Putamen (tissue), 1 donor: ENCODE measurements around the gene FAM78A.
"Not testable (repeated sequence)": the region's sequence is repeated elsewhere in the genome, so short reads cannot be mapped to it uniquely, and the experiment has no call there.

Experiments
- DNase-seq: peaks from one replicate; pipeline ENCODE4 v3.0.0-alpha.2; 2016; ENCODE audit warnings: low spot score

FAM78A gene

DNA sequence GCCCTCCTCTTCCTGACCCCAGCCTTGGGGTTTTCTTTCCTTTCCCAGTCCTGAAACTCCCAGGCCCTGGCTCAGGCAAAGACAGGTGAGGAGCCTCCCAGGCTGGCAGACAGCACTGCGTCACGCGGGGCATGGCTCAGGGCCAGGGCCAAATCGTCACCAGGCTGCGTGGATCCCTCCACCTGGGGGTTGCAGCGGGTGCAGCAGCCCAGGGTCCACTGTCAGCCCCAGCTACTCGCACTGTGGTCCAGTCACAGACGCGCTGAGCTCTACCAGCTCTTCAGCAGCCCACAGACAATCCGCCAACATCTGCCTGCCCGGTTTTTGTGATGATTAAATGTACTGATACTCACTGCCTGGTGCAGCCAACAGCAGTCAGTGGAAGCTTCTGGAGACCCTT, 12.1 kb downstream of the FAM78A start:
- DNase-seq = no peak

DNA sequence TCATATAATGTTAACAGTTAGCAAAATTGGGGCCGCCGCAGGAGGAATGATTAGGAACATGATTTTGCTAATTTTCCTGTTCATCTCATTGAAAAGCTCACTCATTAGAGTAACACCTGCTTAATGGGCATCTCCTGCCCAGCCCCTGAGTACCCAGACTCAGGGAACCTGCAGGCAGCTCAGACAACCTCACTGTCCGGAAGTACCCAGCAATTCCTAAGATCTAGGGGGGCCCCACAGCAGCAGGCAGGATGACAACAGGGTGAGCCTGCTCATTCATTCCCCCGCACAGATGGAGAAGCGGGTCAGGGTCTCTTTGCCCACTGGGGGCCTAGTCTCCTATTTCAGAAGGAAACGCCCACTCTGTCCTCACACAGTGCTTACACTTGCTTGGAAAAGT, 12.6 kb downstream of the FAM78A start:
- no peak for DNase-seq

DNA sequence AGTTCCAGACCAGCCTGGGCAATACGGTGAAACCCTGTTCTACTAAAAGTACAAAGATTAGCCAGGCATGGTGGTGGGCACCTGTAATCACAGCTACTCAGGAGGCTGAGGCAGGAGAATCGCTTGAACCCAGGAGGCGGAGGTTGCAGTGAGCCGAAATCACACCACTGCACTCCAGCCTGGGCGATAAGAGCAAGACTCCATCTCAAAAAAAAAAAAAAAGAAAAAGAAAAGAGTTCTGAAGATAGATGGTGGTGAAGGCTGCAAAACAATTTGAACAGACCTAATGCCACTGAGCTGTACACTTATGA, 13.3 kb downstream of the FAM78A start:
- DNase-seq = not testable (repeated sequence)

GRCh38 chr9:131262327-131263032, 13.8 kb downstream of the FAM78A start:
- no peak for DNase-seq

DNA sequence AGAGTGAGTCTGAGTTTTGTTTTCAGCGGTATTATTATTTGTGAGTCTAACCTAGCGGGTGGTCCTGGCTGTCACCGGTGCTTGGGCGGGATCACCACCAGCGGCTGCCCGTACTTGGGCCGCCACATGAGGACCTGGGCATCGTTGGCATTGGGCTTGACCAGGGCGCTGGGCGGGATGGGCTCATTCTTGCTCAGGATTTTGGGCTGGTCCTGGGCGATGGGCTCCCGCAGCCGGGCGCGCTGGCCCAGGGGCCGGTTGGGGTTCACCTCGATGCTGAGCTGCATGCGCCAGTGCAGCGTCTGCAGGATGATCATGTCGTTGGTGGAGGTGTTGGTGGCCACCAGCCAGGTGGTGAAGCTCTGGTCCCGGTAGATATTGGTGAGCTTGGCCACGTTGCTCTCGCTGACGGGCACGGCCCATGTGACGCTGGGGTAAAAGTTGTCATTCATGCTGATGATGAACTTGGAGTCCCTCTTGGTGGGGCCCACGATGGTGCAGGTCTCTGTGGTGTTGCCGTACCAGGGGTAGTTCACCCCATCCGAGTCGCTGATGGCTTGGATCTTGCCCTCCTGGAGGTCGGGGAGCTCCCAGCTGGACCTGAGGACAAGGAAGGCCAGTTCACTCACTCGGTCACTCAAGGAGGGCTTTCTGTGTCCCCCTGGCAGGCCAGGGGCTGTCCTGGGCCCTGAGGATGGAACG, 15.4 kb downstream of the FAM78A start:
- DNase-seq = no peak

GRCh38 chr9:131259916-131260597, 16.3 kb downstream of the FAM78A start:
- no peak for DNase-seq

GRCh38 chr9:131259432-131259898, 16.8 kb downstream of the FAM78A start:
- DNase-seq = no peak

DNA sequence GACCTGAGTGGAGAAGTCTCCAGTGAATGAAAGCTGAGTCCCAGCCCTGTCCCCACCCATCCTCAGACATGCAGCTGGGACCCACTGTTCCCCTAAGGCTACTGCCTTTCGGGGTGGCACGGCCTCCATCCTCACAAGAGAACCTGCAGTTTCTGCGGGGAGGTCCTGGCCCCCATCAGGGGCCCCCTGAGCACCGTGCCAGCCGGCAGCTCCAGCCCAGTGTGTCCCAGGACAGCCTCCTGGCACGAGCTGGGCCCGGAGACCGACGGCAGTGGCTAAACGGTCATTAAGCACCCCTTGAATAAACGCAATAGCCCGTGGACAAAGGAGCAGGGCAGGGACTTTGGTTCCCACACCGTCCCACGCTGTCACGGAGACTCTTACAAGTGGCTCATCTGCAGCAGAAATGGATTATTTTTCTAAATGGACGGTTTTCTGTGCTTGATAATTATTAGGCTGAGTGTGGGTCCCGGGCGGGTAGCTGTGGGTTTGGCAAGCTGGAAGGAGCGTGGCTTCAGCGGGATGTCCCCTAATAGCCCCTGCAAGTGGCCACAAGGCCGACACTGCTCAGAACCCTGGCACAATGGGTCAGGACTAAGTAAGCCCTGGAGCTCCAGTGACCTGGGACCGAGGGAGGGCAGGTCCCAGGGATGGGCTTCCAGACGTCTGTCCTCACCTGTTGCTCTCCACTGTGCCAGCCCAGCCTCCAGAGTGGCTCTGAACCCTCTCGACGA, 17.4 kb downstream of the FAM78A start:
- no peak for DNase-seq

DNA sequence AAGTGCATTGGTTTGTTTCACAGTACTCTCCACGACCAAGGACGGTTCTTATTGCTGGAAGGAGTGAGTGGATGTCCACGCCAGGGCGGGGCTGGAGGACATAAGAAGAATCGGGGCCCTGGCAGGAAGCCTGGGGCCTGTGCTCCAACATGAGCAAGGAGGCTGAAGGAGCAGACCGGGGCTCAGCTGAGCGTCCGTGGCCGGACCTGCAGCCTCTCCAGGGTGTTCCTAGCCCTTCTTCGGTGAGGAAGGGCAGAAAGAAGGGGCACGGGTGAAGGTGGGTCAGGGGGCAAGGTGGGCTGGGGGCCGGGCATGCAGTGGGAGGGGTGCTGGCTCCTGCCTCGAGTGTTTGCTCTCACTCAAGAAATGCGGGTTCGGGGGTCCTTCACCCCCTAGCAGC, 18.1 kb downstream of the FAM78A start:
- DNase-seq = no peak

- no peak for DNase-seq
Observed at GRCh38 chr9:131257266-131258025, 18.9 kb downstream of the FAM78A start.

GRCh38 chr9:131255676-131256197, 20.6 kb downstream of the FAM78A start:
- no peak for DNase-seq

- no peak for DNase-seq
Observed at GRCh38 chr9:131254626-131255025, 21.7 kb downstream of the FAM78A start.

GRCh38 chr9:131253891-131254491, 22.3 kb downstream of the FAM78A start:
- DNase-seq = no peak

- no peak for DNase-seq
Observed at GRCh38 chr9:131252120-131252519, 24.2 kb downstream of the FAM78A start.

DNA sequence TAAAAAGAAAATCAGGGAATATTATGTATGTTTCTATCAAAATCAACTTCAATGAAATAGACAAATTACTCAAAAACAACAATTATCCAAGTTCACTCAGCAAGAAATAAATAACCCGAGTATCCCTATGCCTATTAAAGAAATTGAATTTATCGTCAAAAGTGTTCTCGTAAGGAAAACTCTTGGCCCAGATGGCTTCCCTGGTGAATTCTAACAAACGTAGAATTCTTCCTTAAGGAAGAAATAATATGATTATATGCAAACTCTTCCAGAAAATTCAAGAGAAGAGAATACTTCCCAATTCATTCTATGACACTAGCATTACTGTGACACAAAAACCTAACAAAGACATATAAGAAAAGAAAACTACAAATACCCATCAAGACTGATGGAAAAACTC, 29.7 kb downstream of the FAM78A start:
- no peak for DNase-seq

DNA sequence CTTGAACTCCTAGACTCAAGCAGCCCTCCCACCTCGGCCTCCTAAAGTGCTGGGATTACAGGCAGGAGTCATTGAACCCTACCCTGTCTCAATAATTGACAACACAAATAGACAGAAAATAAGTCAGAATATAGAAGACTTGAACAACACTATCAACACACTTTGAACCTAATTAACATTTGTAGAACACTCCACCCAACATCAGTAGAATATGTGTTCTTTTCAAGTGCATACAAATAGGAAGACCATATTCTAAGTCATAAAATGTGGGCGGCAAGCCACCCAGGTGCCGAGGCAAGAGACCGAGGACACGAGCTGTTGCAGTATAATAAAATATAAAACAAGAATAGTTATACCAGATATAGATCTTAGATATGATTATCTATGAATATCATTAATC, 32.0 kb downstream of the FAM78A start:
- DNase-seq = not testable (repeated sequence)

GRCh38 chr9:131240047-131240921, 36.0 kb downstream of the FAM78A start:
- DNase-seq = no peak

GRCh38 chr9:131239161-131239975, 36.9 kb downstream of the FAM78A start:
- DNase-seq = no peak

- no peak for DNase-seq
Observed at GRCh38 chr9:131238402-131239021, 37.8 kb downstream of the FAM78A start.
